Prostate gland (tissue), 2 donors: ENCODE data around the gene CPED1.

ENCODE experiments used
- CTCF ChIP-seq, 4 experiments: fragments of 200-600 bp in 2 of 4; fragments of 450-650 bp in 2 of 4; sonication (generic) in 2 of 4; IDR thresholded peaks; 1 replicate in 3 of 4; 2 replicates in 1 of 4; pipeline ENCODE4 v1.5.1; 2016 to 2019; ENCODE audit warnings: antibody characterized with exemption in 4 of 4, mild to moderate bottlenecking in 2 of 4, moderate library complexity in 2 of 4
- POLR2A ChIP-seq: fragments of 450-650 bp; IDR thresholded peaks from one replicate; pipeline ENCODE4 v1.6.1; 2016; ENCODE audit warnings: antibody characterized with exemption, mild to moderate bottlenecking

GRCh38 chr7:121023194-121023593, 34.7 kb downstream of the CPED1 start:
- no peak for TF ChIP-seq CTCF (IDR thresholded peaks at IDR 0.05)
- TF ChIP-seq POLR2A, result no peak
